Caco-2 (cell line): ENCODE measurements around the gene MSI1. TPM values are rescaled to one million over a fixed set of nuclear protein-coding genes. Genes with fewer than 3 reads are reported as not detected.

Experiments used
- BruUV-seq: library from RNA; stranded (reverse); fragments of 400-500 nt; replicated peaks from 2 replicates; lab custom pipeline; 2021; lab: Mats Ljungman, UMichigan
- CTCF ChIA-PET: fragments of 300-600 bp; sonication (Branson Sonifier 250); formaldehyde crosslinking; loops from one replicate; lab custom pipeline; 2022; ENCODE audit warnings: antibody characterized with exemption; lab: Charles Lee
- POLR2A ChIA-PET: fragments of 300-600 bp; sonication (Branson Sonifier 250); formaldehyde crosslinking; loops from one replicate; lab custom pipeline; 2022; ENCODE audit warnings: antibody characterized with exemption; lab: Charles Lee
- DNase-seq, 2 experiments: peaks; one replicate each; pipeline versions ENCODE4 v3.0.0 to v3.0.0-alpha.2; 2020 to 2022
- H3K27me3 ChIP-seq: replicated peaks from 2 replicates; pipeline ENCODE4 v1.6.0; 2011; ENCODE audit warnings: low read length; ENCODE audit not compliant: control insufficient read depth, insufficient read depth
- H3K36me3 ChIP-seq: 2 replicates; pipeline ENCODE4 v1.5.1; 2011; ENCODE audit warnings: low read length; ENCODE audit not compliant: control insufficient read depth, insufficient read depth
- H3K4me1 ChIP-seq: fragments of 250-450 bp; sonication (Bioruptor Pico); 2 replicates; pipeline ENCODE4 v1.5.1; 2020; ENCODE audit warnings: mild to moderate bottlenecking
- H3K4me3 ChIP-seq: 2 replicates; pipeline ENCODE4 v1.5.1; 2011; ENCODE audit warnings: low read depth, mild to moderate bottlenecking, control low read depth, low read length
- H3K9me3 ChIP-seq: fragments of 250-450 bp; sonication (Bioruptor Pico); 2 replicates; pipeline ENCODE4 v1.5.1; 2020; ENCODE audit warnings: mild to moderate bottlenecking, moderate library complexity
- H3K27ac Mint-ChIP-seq: one replicate; pipeline ENCODE4 v1.8.0; 2022; ENCODE audit warnings: mixed read lengths; ENCODE audit not compliant: unreplicated experiment
- H3K27me3 Mint-ChIP-seq: one replicate; pipeline ENCODE4 v1.8.0; 2022; ENCODE audit warnings: mixed read lengths; ENCODE audit not compliant: insufficient read depth, unreplicated experiment
- H3K36me3 Mint-ChIP-seq: one replicate; pipeline ENCODE4 v1.8.0; 2022; ENCODE audit warnings: mild to moderate bottlenecking, mixed read lengths; ENCODE audit not compliant: insufficient read depth, unreplicated experiment
- H3K4me1 Mint-ChIP-seq: one replicate; pipeline ENCODE4 v1.8.0; 2022; ENCODE audit warnings: low read depth, mixed read lengths; ENCODE audit not compliant: unreplicated experiment
- H3K4me3 Mint-ChIP-seq: one replicate; pipeline ENCODE4 v1.8.0; 2022; ENCODE audit warnings: mild to moderate bottlenecking, moderate library complexity, mixed read lengths; ENCODE audit not compliant: unreplicated experiment
- H3K9me3 Mint-ChIP-seq: one replicate; pipeline ENCODE4 v1.8.0; 2022; ENCODE audit warnings: mixed read lengths; ENCODE audit not compliant: unreplicated experiment
- intact Hi-C: fragments of 100-400 bp; cut with micrococcal nuclease; formaldehyde crosslinking; loops from one replicate; pipeline ENCODE4 v1.10.0; 2022; ENCODE audit not compliant: unreplicated experiment
- total RNA-seq: library from RNA; stranded (reverse); gene quantifications from 2 replicates; pipeline ENCODE4 v1.2.3, GENCODE V29; 2022
- TF ChIP-seq, protein P1 (sequence below), 2 experiments: fragments of 200-600 bp in 1 of 2; IDR thresholded peaks; 1 replicate in 1 of 2; 2 replicates in 1 of 2; pipeline versions ENCODE4 v1.5.1 to v1.8.0; 2011 to 2022; ENCODE audit warnings: antibody characterized with exemption in 1 of 2, control low read depth in 1 of 2, inconsistent platforms in 1 of 2, low read depth in 1 of 2, low read length in 1 of 2, mild to moderate bottlenecking in 1 of 2, moderate library complexity in 1 of 2; ENCODE audit not compliant: insufficient read depth in 1 of 2, severe bottlenecking in 1 of 2, unreplicated experiment in 1 of 2

MSI1 gene
- total RNA-seq, 1 experiment from 2014 or later = 24.8 TPM

DNA sequence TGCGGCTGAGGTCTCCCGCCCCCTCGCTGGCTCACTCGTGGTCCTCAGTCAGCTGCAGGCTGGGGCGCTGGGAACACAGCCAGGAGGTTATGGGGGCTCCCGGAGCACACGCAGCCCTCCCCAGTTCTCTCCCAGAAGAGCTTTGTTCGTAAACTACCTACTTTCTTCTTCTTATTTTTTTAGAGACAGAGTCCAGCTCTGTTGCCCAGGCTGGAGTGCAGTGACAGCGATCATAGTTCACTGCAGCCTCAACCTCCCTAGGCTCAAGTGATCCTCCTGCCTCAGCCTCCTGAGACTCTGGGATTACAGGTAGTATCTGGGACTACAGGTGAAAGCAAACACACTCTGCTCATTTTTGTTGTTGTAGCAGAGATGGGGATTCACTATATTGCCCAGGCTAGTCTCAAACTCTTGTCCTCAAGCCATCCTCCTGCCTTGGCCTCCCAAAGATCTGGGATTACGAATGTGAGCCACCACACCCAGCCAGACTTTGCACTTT, 25.9 kb downstream of the MSI1 start:
- TF ChIP-seq, protein P1, sequence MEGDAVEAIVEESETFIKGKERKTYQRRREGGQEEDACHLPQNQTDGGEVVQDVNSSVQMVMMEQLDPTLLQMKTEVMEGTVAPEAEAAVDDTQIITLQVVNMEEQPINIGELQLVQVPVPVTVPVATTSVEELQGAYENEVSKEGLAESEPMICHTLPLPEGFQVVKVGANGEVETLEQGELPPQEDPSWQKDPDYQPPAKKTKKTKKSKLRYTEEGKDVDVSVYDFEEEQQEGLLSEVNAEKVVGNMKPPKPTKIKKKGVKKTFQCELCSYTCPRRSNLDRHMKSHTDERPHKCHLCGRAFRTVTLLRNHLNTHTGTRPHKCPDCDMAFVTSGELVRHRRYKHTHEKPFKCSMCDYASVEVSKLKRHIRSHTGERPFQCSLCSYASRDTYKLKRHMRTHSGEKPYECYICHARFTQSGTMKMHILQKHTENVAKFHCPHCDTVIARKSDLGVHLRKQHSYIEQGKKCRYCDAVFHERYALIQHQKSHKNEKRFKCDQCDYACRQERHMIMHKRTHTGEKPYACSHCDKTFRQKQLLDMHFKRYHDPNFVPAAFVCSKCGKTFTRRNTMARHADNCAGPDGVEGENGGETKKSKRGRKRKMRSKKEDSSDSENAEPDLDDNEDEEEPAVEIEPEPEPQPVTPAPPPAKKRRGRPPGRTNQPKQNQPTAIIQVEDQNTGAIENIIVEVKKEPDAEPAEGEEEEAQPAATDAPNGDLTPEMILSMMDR (IDR thresholded peaks at IDR 0.05; ENCODE audit: insufficient read depth in 1 of 2, low read depth in 1 of 2, low read length in 1 of 2, severe bottlenecking in 1 of 2, unreplicated experiment in 1 of 2) = no peak
- peaks cover 19% of the 10 kb centered on the region for H3K36me3 Mint-ChIP-seq
- DNase-seq = no peak
- H3K4me3 Mint-ChIP-seq = no peak overlapping the region
- no peaks in the 10 kb centered on the region for H3K4me1 Mint-ChIP-seq
- no TSS peak for BruUV-seq
- no peaks in the 10 kb centered on the region for H3K27me3 Mint-ChIP-seq
- Histone ChIP-seq H3K4me3 (no peak overlapping the region), H3K4me1 (no peaks in the 10 kb centered on the region), H3K36me3 (no peaks in the 10 kb centered on the region), H3K9me3 (peaks cover 5% of the 10 kb centered on the region), H3K27me3 (no peaks in the 10 kb centered on the region)
- peaks cover 10% of the 10 kb centered on the region for H3K9me3 Mint-ChIP-seq
- H3K27ac Mint-ChIP-seq = no peak overlapping the region
- ChIA-PET POLR2A (no interaction called here), CTCF (no interaction called here)
- intact Hi-C loops = no loop called here

DNA sequence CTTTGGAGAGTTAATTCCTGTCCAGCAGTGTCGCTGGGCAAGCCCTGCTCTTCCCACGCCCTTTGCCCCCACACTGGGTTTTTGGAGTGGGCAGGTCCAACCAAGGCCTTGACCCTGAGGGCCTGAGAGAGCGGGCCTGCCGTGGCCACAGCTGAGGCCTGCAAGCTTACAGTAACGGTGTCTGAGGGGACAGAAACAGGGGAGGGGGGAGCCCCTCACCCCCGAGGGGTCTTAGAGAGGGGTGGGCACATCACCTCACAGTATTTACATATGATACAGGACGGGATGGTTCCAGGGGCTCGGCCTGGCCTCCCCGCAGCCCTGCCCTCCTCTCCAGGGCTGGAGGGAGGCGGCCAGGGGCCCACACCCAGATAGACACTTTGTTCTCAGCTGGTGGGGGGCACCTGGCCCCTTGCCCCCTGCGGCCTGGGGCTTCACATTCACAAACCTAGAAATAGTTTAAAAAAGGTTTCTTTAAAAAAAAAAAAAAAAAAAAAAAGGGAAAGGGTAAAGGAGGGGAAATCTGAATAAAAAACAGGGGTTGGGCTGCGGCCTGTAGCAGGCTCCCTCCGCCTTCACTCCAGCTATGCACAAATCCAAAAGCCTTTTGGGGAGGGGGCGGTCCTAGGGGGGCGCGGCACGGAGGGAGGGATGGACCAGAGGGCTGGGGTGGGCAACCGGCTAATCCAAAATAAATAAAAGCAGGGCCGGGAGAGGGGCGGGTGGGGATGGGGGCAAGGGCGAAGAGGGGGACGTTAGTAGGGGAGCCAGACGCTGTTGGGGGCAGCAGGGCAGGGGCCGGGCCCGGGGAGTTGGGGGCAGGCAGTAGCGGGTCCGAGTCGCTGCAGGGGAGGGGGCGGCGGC, 26.6 kb downstream of the MSI1 start:
- BruUV-seq = no TSS peak
- H3K27me3 Mint-ChIP-seq = no peaks in the 10 kb centered on the region
- Histone ChIP-seq H3K9me3 (peaks cover 12% of the 10 kb centered on the region), H3K36me3 (no peaks in the 10 kb centered on the region), H3K4me3 (no peak overlapping the region), H3K27me3 (no peaks in the 10 kb centered on the region), H3K4me1 (no peaks in the 10 kb centered on the region)
- no peaks in the 10 kb centered on the region for H3K4me1 Mint-ChIP-seq
- POLR2A ChIA-PET = no interaction called here
- peaks cover 23% of the 10 kb centered on the region for H3K36me3 Mint-ChIP-seq
- H3K27ac Mint-ChIP-seq = no peak overlapping the region
- CTCF ChIA-PET = interaction anchor here (0.6 kb wide), 1 partner anchor 98 kb away, joined by 3 read pairs; no protein-coding TSS in a partner anchor
- intact Hi-C loops = no loop called here
- no peak for DNase-seq
- TF ChIP-seq, protein P1 (IDR thresholded peaks at IDR 0.05; ENCODE audit: insufficient read depth in 1 of 2, low read depth in 1 of 2, low read length in 1 of 2, severe bottlenecking in 1 of 2, unreplicated experiment in 1 of 2) = no peak
- peaks cover 17% of the 10 kb centered on the region for H3K9me3 Mint-ChIP-seq
- no peak overlapping the region for H3K4me3 Mint-ChIP-seq

DNA sequence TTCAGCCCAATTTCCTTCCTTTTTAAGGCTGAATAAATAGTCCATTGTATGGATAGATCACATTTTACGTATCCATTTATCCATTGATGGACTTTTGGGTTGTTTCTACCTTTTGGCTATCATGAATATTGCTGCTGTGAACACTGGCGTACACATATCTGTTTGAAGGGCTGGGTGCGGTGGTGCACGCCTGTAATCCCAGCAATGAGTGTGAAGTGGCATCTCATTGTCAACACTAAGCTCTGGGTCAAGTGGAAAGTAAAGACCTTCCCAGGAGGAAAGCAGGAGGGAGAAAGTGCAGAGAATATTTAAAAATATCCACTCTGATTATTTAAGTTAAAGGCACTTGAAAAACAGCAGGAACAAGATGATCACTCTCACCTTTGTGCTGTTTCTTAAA, 29.7 kb downstream of the MSI1 start:
- CTCF ChIA-PET = no interaction called here
- Histone ChIP-seq H3K27me3 (no peaks in the 10 kb centered on the region), H3K36me3 (no peaks in the 10 kb centered on the region), H3K4me1 (no peaks in the 10 kb centered on the region), H3K4me3 (no peak overlapping the region), H3K9me3 (peaks cover 27% of the 10 kb centered on the region)
- Mint-ChIP-seq H3K4me3 (no peak overlapping the region), H3K36me3 (peaks cover 18% of the 10 kb centered on the region), H3K27ac (no peak overlapping the region), H3K9me3 (peaks cover 37% of the 10 kb centered on the region), H3K27me3 (no peaks in the 10 kb centered on the region), H3K4me1 (no peaks in the 10 kb centered on the region)
- no peak for DNase-seq
- intact Hi-C loops = no loop called here
- BruUV-seq = no TSS peak
- POLR2A ChIA-PET = no interaction called here
- TF ChIP-seq, protein P1 (IDR thresholded peaks at IDR 0.05; ENCODE audit: insufficient read depth in 1 of 2, low read depth in 1 of 2, low read length in 1 of 2, severe bottlenecking in 1 of 2, unreplicated experiment in 1 of 2) = no peak
